Retina (tissue), 1 donor: ENCODE data around the gene CDC25A.
"Not testable (repeated sequence)": the region's sequence is repeated elsewhere in the genome, so short reads cannot be mapped to it uniquely, and the experiment has no call there.

Experiments used
- DNase-seq: peaks from one replicate; pipeline ENCODE4 v3.0.0-alpha.2; 2016

Gene CDC25A

DNA sequence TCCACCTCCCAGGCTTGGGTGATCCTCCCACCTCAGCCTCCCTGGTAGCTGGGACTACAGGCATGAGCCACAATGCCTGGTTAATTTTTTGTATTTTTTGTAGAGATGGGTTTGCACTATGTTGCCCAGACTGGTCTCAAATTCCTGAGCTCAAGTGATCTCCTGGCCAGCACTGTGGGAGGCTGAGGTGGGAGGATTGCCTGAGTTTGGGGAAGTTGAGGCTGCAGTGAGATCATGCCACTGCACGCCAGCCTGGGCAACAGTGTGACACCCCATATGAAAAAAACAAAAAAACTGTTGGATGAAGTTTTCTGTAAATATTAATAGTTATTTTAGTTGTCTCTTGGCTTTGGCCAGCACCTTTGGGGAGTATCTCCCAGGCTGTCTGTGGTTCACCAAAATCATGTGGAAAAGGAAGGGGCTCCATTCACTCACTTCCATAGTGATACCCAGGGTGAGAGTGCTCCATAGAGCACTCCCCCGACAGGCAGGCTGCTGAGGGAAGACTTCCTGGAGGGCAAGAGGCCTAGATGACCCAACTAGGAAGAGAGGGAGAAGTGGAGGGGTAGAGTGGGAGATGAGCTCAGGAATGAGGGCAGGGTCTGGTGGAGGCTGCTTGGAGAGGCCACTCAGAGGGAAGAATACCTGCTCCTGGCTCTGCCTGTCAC, 47.1 kb downstream of the CDC25A start:
- no peak for DNase-seq

DNA sequence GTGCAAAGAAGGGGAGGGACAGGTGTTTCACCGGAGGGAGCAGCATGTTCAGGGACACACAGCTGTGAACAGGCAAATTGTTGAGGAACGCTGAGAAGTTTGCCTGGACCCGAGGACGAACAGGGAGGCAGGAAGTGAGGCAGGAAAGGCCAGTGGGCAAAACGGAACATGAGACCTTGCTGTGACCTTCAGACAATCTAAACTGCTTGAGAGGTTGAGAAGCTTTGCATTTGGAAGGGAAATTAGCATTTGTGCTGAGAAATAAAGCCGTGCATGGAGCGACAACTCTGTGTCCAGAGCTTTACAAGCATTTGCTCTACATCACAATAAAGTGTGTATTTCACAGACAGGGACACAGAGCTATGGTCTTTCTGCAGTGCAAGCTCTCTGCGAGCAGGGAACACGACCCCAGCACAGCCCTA, 47.9 kb downstream of the CDC25A start:
- DNase-seq, result no peak

- DNase-seq, result no peak
Observed at GRCh38 chr3:48137425-48137999, 50.7 kb downstream of the CDC25A start.

GRCh38 chr3:48135552-48136495, 52.4 kb downstream of the CDC25A start:
- no peak for DNase-seq

DNA sequence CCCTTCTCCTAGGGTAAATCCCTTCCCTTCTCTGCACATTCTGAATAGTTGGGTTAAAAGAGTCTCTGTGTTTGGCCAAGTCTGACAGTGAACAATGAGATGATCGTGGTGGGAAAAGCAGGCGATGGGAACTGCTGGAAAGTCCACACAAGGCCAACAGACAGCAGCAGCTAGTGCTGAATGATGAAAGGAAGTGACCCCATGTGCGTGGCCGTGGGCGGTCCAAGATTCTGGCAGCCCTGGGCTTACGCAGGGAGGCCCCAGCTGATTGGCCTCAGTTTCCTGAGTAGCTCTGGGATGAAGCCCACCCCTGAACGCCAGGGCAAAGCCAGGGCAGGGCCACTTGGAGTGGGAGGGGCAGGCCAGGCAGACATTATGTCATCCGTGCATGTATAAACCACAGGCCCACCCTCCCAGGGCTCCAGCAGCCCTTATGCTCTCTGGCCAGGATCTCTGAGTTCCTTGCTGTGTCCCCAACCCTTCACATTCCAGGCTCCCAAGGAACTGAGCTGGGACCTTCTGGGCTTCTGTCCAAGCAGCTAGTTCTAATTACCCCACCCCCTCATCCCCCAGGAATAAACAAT, 57.8 kb downstream of the CDC25A start:
- DNase-seq, result no peak

DNA sequence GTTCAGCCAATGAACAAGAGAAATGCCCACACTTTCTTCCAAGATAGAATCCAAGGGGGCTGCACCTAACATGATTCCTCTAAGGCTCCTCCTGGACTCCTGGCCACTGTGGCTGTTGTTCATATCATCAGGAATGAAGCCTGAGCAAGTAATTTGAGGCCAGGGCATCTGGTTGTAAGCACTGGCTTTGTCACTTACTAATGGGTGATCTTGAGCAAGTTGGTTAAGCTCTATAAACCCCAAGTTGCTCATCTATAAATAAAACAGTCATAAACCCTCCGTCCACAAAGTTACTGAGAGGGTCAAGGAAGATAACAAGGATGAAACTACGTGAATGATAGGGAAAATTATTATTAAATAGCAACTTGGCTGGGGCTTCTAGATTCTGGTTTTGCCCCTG, 58.3 kb downstream of the CDC25A start:
- DNase-seq, result no peak

DNA sequence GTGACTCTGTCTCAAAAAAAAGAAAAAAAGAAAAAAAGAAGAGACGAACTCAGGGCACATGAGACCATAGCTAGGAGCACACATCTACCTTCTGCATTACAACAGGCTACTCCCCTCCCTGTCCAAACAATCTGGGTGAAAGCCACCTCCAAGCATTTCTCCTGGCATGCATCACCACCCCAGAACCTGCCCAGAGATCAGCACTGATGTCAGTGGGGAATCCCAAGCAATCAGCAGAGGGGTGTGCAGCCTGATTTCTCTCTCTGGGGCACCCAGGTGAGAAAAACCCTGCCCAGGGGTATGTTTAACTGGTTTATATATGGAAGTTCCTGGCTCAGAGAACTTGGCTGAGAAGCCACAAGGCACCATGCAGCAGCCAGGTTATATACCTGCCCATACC, 59.4 kb downstream of the CDC25A start:
- no peak for DNase-seq

DNA sequence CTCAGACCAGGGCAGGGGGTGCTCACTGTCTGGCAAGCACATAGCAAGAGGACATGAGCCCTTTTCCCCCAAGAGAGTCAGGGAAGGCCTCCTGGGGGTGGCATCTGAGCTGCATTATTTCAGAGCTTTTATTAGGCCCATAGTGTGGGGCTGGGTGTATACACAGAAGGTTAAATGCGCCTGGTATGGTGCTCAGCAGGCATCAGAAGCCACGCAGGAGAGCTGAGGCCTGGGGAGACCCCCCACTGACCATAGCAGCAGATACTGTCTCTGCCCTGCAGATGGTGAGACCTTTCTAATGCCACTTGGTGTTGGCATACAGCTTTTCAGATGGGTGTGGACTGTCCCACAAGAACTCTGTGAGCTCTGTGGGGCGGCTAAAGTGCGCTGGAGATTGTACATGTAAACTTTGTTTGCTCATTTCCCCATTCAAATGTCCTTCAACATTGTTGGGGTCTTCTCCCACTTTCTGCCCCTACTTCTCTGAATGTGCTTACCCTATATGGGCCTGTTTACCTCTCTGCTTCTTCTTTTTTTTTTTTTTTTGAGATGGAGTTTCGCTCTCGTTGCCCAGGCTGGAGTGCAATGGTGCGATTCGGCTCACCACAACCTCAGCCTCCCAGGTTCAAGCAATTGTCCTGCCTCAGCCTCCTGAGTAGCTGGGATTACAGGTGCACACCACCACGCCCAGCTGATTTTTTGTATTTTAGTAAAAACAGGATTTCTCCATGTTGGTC, 62.2 kb downstream of the CDC25A start:
- DNase-seq, result no peak

- no peak for DNase-seq
Observed at GRCh38 chr3:48125013-48125705, 63.1 kb downstream of the CDC25A start.

DNA sequence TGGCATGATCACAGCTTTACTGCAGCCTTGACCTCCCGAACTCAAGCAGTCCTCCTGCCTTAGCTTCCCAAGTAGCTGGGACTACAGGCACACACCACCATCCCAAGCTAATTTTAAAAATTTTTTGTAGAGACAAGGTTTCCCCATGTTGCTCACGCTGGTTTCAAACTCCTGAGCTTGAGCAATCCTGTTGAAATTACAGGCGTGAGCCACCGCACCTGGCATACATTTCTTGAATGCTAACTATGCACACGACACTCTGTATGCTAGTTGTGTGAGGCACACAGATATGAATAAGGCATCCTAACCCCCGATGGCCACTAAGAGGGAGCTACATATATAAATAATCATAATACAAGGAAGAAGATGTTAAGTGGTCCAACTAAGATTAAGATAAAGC, 64.9 kb downstream of the CDC25A start:
- DNase-seq, result no peak

DNA sequence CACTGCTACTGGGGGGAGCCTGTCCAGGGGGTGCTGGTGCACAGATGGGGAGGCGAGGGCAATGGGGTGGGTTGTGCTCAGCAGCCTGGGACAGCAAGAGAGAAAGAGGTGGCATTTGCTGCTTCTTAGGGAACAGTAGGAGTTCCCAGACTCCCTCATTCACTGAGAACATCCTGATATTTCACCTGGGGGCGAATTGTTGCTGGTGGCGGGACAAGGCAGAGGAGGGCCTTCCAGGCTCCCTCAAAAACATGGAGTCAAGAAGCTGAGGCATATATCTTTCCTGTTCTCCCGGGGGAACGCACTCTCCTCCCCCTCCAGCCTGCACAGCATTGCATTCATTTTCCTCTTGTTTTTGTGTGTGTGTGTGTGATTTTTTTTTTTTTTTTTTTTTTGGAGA, 65.7 kb downstream of the CDC25A start:
- no peak for DNase-seq

- no peak for DNase-seq
Observed at GRCh38 chr3:48120223-48120622, 68.0 kb downstream of the CDC25A start.

- no peak for DNase-seq
Observed at GRCh38 chr3:48119505-48120193, 68.6 kb downstream of the CDC25A start.

- no peak for DNase-seq
Observed at GRCh38 chr3:48118928-48119327, 69.3 kb downstream of the CDC25A start.

DNA sequence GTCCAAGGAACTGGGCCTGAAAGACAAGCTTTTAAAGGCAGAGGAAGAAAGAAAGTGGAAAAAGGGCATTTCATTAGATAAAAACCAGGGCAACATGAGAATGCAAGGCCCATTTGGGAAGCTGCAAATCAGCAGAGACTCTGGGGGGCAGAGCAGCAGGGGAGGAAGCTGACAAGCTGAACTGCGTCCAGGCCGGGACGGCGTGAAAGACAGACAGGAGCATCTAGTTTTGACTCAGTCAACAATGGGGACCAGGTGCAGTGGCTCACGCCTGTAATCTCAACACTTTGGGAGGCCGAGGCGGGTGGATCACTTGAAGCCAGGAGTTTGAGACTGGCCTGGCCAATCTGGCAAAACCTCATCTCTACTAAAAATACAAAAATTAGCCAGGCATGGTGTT, 69.9 kb downstream of the CDC25A start:
- DNase-seq, result no peak

GRCh38 chr3:48112813-48113212, 75.4 kb downstream of the CDC25A start:
- DNase-seq, result no peak

DNA sequence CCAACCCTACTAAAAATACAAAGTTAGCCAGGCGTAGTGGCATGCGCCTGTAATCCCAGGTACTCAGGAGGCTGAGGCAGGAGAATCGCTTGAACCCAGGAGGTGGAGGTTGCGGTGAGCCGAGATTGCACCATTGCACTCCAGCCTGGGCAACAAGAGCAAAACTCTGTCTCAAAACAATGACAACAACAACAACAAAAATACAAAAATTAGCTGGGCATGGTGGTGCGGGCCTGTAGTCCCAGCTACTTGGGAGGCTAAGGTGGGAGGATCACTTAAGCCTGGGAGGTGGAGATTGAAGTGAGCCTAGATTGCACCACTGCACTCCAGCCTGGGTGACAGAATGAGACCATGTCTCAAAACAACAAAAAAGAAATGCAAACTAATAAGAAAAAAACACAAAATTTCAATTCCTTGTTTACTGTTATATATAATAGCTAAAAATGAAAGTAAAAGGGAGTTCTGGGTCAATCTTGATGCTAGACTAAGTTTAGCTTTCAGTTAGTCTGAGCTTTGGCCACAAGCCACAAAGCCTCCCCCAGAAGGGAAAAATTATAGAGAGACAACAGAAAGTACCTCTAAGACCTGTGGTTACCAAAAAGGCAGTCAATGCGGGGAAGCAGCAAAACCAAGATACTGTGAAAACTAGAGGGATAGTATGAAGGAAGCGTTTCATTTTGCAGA, 76.0 kb downstream of the CDC25A start:
- not testable (repeated sequence) for DNase-seq

DNA sequence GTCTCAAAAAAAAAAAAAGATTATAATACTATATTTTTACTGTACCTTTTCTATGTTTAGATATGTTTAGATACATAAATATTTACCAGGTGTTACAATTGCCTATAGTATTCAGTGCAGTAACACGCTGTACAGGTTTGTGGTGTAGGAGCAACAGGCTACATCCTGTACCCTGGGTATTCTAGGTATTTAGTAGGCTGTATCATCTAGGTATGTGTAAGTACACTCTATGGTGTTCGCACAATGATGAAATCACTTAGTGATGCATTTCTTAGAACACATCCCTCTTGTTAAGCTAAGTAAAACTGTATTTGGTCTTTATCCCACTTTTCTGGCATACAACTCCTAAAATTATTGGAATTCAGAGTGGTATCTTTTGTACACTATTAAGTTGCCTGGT, 77.8 kb downstream of the CDC25A start:
- DNase-seq, result no peak

DNA sequence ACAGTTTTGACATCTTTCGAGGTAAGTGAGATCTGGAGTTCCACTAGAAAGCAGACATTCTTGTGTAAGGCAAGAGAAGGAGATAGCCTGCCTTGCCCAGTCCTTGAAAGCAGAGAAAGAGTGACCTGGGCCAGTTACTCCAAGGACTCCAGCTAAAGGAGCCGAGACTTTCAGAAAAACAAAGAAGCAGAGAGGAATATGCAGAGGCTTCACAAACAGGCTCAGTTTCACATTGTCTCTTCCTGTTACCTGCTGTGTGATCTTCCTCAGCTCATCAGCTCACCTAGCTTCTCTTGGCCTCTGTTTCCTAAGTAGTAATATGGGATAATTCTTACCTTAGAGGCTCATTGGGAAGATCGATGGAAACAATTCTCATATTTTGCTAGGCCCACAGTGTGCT, 81.0 kb downstream of the CDC25A start:
- DNase-seq, result no peak
